NCI-H526 treated with DMSO at 0.1 percent for 48 hours (cell line): ENCODE measurements around the gene NEMP1.
"Not testable (repeated sequence)": the region's sequence is repeated elsewhere in the genome, so short reads cannot be mapped to it uniquely, and the experiment has no call there.

ENCODE experiments used
- DNase-seq: peaks from one replicate; lab custom pipeline; 2025; lab: John Stamatoyannopoulos, UW

The NEMP1 gene

GRCh38 chr12:57057067-57057751, 21.4 kb downstream of the NEMP1 start:
- no peak for DNase-seq

GRCh38 chr12:57055824-57056223, 22.8 kb downstream of the NEMP1 start:
- DNase-seq: no peak

GRCh38 chr12:57053901-57054300, 24.7 kb downstream of the NEMP1 start:
- DNase-seq: not testable (repeated sequence)

DNA sequence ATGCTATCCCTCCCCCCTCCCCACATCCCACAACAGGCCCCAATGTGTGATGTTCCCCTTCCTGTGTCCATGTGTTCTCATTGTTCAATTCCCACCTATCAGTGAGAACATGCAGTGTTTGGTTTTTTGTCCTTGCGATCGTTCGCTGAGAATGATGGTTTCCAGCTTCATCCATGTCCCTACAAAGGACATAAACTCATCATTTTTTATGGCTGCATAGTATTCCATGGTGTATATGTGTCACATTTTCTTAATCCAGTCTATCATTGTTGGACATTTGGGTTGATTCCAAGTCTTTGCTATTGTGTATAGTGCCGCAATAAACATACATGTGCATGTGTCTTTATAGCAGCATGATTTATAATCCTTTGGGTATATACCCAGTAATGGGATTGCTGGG, 25.4 kb downstream of the NEMP1 start:
- not testable (repeated sequence) for DNase-seq

- no peak for DNase-seq
Measured at GRCh38 chr12:57051011-57051410, 27.6 kb downstream of the NEMP1 start.

GRCh38 chr12:57049890-57050289, 28.7 kb downstream of the NEMP1 start, which contains the start of gene MYO1A:
TSS of gene MYO1A (minus strand) at chr12:57050129. CDS start at chr12:57048323, 1,806 bp downstream.
- no peak for DNase-seq

GRCh38 chr12:57049119-57049446, 29.5 kb downstream of the NEMP1 start:
- no peak for DNase-seq

GRCh38 chr12:57048423-57049118, 30.0 kb downstream of the NEMP1 start:
- no peak for DNase-seq

- no peak for DNase-seq
Measured at GRCh38 chr12:57047981-57048380, 30.6 kb downstream of the NEMP1 start.

DNA sequence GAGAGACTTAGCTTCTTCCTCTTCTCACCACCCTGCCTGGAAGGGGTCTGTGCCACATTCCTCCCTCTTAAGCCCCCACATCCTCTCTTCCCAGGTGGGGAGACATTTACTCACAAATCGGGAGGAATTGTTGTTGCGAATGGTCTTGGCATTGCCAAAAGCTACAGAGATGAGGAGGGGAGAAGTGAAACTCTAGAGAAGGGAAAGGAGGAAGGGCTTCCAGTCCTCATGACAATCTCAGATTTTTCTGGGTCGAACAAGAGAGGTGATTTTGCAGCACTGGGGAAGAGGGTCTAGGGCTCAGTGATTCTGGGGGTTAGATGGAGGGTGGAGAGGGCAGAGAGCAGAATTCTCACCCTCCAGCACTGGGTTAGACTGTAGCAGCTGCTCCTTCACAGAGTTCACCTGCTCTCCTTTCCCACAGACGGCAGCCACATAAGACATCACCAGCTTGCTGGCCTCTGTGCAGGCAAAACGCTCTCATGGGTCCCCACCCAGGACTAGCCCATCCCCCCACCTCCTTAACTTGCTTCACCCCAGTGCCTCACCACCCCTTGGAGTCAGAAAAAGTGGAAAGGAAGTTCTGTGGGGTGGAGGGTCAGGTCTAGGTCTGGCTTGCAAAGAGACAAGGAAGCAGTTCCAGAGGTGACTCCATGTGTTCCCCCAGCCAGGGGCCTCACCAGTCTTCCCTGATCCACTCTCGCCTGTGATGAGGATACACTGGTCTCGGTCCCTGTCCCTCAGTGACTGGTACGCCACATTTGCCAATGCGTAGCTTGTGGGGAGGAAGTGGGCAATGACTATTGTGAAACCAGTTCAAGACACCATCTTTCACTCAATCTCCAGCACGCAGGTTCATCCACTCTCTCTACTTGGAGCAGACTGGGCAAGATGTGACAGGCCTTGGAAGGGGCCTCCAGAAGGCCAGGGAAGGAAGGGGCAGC, 31.4 kb downstream of the NEMP1 start:
- DNase-seq: no peak

- DNase-seq: no peak
Measured at GRCh38 chr12:57046086-57046791, 32.4 kb downstream of the NEMP1 start.

- no peak for DNase-seq
Measured at GRCh38 chr12:57044889-57045288, 33.7 kb downstream of the NEMP1 start.

- DNase-seq: no peak
Measured at GRCh38 chr12:57044468-57044867, 34.1 kb downstream of the NEMP1 start.

GRCh38 chr12:57042695-57043094, 35.9 kb downstream of the NEMP1 start:
- no peak for DNase-seq

- DNase-seq: no peak
Measured at GRCh38 chr12:57040750-57041149, 37.8 kb downstream of the NEMP1 start.

DNA sequence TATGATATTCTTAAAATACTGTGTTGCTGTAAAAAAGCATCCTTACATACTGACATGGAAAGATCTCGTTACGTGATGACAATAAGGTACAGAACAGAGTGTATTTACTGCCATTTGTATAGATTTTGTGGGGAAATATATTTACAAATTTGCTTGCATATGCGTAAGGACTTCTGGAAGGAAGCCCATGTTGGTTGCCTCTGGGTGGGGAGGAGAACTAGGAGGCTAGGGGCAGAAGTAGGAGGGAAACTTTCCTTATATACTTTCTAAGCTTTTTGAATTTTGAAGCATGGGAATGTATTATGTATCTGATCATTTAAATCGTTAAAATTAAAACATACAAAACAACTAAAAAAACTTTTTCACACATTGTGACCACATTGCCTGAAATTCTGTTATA, 38.4 kb downstream of the NEMP1 start:
- no peak for DNase-seq

GRCh38 chr12:57039016-57039798, 39.4 kb downstream of the NEMP1 start:
- no peak for DNase-seq

- no peak for DNase-seq
Measured at GRCh38 chr12:57037264-57037663, 41.3 kb downstream of the NEMP1 start.

GRCh38 chr12:57033431-57033830, 45.2 kb downstream of the NEMP1 start:
- DNase-seq: no peak

DNA sequence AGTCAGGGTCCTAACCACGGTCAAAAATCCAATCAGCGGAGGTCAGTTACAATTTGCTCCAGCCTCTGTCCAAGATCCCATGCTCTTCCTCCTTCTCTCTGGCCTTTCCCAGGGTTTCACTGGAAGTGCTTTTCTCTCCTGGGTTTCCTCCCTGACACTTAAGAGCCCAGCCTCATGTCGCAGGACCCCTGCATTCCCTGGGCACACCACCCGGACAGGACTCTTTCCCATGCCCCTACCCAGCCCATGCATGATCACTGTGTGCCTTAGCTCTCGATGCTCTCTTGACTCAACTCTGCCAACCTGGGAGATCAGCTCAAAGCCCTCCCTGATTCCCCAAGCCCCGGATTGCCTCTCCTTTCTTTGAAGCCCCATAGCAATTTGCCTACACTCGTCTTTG, 46.8 kb downstream of the NEMP1 start:
- no peak for DNase-seq

GRCh38 chr12:57031138-57031725, 47.4 kb downstream of the NEMP1 start:
- DNase-seq: peak; percentile 40
